T-helper 2 cell treated with Interferon-gamma antibody and Interleukin-4, amounts not matched to agents 100 ng/mL and 5 ng/mL, for 36 hours (primary cell): ENCODE data around the gene TUBGCP3. TPM values are rescaled to one million over a fixed set of nuclear protein-coding genes. Genes with fewer than 3 reads are reported as not detected.
"Not testable (repeated sequence)": the region's sequence is repeated elsewhere in the genome, so short reads cannot be mapped to it uniquely, and the experiment has no call there.

ENCODE experiments used
- intact Hi-C: fragments of 100-400 bp; cut with micrococcal nuclease; formaldehyde crosslinking; loops from one replicate; pipeline ENCODE4 v1.15.1; 2023
- total RNA-seq: library from RNA; stranded (reverse); gene quantifications from 2 replicates; pipeline ENCODE4 v1.2.3, GENCODE V29; 2022

Gene TUBGCP3
- total RNA-seq, 1 donor from 2014 or later, result 68.4 TPM

- intact Hi-C loops, result no loop called here
Observed at GRCh38 chr13:112486386-112487126, 101.4 kb downstream of the TUBGCP3 start.

GRCh38 chr13:112485814-112486213 lies 102.1 kb downstream of the TUBGCP3 start:
- intact Hi-C loops, result not testable (repeated sequence)

- intact Hi-C loops, result no loop called here
Observed at GRCh38 chr13:112483299-112483698, 104.7 kb downstream of the TUBGCP3 start.

GRCh38 chr13:112481458-112481857 lies 106.5 kb downstream of the TUBGCP3 start:
- intact Hi-C loops, result no loop called here

GRCh38 chr13:112479389-112479788 lies 108.6 kb downstream of the TUBGCP3 start:
- intact Hi-C loops, result no loop called here

GRCh38 chr13:112477070-112477619 lies 110.8 kb downstream of the TUBGCP3 start:
- intact Hi-C loops, result no loop called here

- intact Hi-C loops, result no loop called here
Observed at GRCh38 chr13:112475889-112476288, 112.1 kb downstream of the TUBGCP3 start.

- intact Hi-C loops, result no loop called here
Observed at GRCh38 chr13:112474869-112475268, 113.1 kb downstream of the TUBGCP3 start.

- intact Hi-C loops, result no loop called here
Observed at GRCh38 chr13:112473818-112474217, 114.1 kb downstream of the TUBGCP3 start.

- intact Hi-C loops, result no loop called here
Observed at GRCh38 chr13:112469071-112469745, 118.7 kb downstream of the TUBGCP3 start.

- intact Hi-C loops, result no loop called here
Observed at GRCh38 chr13:112468069-112468468, 119.9 kb downstream of the TUBGCP3 start.

- intact Hi-C loops, result no loop called here
Observed at GRCh38 chr13:112467236-112467635, 120.7 kb downstream of the TUBGCP3 start.

- intact Hi-C loops, result no loop called here
Observed at GRCh38 chr13:112466132-112467058, 121.6 kb downstream of the TUBGCP3 start.

- intact Hi-C loops, result no loop called here
Observed at GRCh38 chr13:112465251-112466131, 122.5 kb downstream of the TUBGCP3 start.

- intact Hi-C loops, result no loop called here
Observed at GRCh38 chr13:112464720-112465119, 123.2 kb downstream of the TUBGCP3 start.

GRCh38 chr13:112462408-112462807 lies 125.5 kb downstream of the TUBGCP3 start:
- intact Hi-C loops, result no loop called here

- intact Hi-C loops, result no loop called here
Observed at GRCh38 chr13:112457485-112457884, 130.5 kb downstream of the TUBGCP3 start.

- intact Hi-C loops, result no loop called here
Observed at GRCh38 chr13:112457081-112457480, 130.9 kb downstream of the TUBGCP3 start.

GRCh38 chr13:112456138-112457056 lies 131.6 kb downstream of the TUBGCP3 start:
- intact Hi-C loops, result no loop called here
